Bone marrow (tissue), 2 donors: ENCODE measurements around the gene GRM2.

ENCODE experiments used
- DNase-seq, 2 donors: peaks; one replicate each; lab custom pipeline; 2025; lab: John Stamatoyannopoulos, UW

Gene GRM2

DNA sequence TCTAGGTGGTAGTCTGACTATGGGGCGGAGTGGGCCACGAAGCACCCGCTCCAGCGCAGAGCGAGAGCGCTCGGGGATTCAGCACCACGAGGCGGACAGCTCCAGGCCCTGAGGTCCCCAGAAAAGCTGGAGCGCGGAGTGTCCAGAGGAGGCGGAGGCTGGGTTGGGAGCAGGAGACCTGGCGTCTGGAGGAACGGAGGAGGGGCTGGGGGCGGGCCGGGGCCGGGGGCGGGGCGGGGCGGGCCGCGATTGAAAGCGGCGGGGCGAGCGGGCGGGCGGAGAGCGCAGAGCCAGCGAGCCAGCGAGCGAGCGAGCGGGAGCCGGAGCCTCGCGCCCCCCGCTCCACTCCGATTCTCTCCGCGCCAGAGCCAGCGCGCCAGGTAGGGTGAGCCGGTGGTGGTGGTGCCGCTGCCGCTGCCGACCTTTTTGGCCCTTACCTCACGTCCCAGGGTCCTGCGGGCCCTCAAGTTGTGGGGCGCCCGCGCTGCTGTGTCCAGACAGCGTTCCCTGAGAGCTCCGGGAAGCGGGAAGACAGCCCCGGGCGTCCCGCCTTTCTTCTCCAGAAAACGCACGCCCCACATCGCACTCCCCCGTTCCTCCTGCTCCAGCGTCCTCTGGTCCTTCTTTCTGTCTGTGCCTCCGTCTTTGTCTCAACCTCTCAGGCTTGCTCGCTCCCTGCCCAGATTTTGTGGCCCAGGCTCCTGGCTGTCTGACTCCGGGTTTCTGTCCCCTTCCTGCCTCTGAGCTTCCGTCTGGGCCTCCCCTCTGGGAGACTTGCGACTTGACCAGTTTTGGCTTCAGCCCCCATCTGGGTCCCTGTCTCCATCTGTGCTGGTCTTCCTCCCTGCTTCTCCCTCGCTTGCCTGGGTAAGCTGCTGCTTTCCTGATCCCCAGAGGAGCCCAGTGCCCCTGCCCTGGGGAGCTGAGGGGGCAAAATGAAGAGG, at the start of gene GRM2:
GRM2 (plus strand) TSS at position 281 of the 944 bp plus-strand sequence. CDS start 1,916 bp downstream, outside the sequence.
- no peak for DNase-seq

DNA sequence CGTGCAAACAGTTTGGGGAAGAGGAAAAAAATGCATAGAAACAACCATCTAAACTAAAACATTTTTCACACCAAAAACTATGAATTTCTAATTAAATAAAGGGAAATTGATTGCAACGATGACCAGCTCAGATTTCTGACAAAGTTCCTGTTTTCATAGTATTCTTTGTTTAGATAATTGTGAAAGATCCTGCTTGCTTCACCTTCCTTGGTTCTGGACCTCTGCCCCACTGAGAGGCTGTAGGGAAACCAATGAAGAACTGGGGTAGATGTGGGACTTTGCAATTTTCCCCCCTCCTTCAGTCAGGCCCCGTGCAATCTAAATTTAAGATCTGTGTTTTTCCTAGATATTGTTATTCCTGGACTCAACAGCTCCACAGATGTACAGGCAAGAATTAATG, 49.6 kb upstream of the GRM2 start:
- no peak for DNase-seq

DNA sequence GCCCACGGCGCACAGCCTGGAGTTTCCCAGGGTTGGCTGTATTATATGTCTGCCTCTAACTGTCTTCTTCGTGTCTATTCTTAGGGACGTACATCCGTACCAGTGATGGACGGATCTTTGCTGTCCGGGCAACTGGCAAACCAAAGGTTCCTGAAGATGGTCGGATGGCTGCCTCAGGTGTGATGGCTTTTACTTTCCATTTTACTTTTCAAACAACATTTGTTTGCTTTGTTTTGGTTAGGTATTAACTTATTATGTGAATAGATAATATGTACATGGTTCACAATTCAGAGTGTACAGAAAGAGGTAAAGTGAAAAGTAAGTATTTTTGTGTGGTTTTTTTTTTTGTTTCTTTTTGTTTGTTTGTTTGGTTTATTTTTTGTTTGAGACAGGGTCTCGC, 46.9 kb upstream of the GRM2 start:
- no peak for DNase-seq

DNA sequence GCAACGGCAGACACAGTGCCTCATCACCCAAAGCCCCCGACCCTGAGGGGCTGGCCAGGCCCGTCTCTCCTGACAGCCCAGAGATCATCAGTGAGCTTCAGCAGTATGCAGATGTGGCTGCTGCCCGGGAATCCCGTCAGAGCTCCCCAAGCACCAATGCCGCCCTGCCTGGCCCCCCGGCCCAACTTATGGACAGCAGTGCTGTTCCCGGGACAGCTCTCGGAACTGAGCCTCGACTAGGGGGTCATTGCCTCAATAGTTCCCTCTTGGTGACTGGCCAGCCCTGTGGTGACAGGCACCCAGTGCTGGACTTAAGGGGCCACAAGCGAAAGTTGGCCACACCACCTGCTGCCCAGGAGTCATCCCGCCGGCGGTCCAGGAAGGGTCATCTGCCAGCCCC, 44.4 kb upstream of the GRM2 start:
- DNase-seq, result no peak

DNA sequence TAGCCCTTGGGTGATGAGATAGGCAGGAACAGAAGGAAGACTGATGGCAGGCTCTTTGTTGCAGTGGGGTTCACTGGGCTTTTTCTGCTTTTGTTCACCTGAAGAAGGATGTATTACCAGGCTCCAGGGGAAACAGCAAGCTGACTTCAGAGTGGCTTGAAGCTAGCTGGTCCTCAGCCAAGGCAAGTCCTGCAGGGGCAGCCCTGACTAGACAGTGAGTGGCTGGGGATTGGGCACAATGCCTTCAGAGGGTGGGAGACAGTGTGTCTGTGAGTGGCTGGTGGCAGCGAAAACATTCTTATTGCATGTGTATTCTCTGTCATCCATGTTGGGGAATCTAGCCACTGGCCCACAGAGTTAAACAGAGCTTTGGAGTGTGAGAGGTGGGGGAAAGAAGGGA, 38.1 kb upstream of the GRM2 start:
- DNase-seq, result no peak

DNA sequence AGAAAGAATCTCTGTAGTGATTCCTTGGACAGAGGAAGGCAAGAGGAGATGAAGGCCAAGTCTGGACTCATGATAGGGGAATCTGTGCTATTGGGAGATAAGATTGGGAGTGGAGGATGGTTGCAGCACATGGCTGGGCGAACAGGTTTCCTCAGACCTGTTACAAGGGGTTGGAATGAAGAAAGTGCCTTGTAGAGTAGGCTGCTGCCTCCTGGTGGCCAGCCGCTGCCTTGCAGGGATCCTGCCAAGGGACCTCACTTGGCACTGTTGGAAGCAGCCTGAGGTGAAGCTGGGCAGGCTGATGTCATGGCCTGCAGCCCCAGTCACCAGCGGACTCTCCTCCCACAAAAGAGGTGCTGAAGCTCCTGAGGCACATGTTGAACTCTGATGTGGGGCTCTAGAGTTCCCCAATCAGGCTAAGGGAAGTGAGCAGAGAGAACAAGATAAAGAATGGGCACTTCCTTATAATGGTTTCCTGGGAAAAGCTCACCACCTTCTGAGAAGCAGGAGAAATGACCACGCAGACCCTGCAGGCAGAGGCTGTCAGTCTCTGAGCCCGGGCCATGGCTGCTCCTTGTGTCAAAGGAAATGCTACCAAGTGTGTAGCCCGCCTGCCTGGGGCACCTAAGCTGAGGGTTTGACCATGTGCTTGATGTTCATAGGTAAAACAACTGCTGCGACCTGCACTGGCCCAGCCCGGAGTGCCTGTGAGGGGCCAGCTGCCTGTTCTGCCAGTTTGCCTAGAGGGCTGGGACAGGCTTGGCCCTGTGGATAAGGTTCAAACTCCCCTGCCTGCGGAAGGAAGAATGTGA, 37.4 kb upstream of the GRM2 start:
- DNase-seq, result peak; percentile 52 to 61

DNA sequence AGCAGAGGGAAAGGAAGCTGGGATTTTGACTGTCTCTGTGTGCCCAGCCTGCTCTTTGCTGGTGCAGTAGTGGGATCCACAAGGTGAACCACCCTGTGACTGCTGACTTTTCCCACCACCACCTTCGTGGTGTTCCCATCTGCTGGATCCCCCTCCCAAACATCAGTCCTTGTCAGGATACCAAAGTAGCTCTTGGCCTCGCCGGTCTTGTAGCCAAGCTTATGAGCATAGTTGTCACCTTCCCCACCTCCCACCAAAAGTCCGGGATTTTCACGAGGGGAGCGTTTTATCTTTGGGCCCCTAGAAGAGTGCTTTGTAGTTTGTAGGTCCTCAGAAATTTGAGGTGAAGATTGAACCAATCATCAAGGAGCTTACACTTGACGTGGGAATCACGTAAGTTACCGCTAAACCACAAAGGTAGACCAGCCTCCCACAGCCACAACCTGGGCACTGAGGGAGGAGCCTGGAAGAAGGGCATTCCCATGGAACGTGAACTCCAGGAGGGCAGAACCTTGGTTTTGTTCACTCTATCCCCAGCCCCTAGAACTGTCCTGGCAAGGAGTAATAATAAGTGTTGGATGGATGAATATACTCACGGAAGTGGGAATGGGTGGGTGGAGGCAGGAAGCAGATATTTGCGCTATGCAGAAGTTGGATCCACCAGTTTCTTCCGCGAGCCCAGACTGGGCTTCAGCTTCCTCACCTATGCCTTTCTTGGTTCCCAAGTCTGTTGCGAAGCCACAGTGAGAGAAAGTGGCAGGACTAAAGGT, 36.6 kb upstream of the GRM2 start:
- DNase-seq, result no peak

DNA sequence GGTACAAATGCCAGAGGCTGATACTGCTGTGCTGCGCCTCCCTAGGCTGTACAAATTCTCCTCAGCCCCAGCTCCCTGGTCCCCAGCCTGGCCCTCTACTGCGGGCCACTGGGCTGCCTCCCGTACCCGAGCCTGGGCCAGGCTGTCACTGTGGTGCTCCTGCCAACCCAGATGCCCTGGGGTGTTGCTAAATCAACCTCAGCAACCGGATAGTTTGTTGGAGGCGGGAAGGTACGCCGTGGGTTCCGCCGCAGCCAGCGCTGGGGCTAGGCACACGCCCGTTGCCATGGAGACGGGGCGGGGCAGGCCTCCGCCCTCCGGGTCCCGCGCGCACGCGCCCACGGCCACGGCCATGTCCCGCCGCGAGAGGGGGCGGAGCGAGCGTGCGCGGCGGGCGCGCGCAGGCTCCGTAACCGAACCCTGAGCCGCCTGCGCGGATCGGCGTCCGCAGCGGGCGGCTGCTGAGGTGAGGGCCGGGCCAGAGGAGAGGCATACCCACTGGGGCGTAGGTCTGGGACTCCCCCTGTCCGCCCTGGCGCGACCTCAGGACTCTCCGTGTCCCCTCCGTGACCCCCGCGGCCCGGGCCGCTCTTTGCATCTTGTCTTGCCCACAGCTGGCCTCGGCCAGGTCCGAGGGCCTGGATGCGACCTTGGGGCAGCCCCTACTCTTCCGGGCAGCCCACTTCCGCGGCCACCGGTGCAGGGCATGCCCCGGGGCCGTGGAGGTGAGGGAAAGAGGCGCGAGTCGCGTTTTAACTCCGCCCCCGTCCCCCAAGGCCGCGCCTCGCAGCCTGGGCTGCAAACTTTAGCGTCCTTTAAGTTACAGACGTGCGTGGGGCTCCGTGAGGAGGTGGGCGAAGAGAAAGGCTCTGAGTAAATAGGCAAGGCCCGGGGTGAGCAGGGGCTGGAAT, 35.8 kb upstream of the GRM2 start, which contains the start of gene TEX264:
TEX264 (plus strand) TSS at position 430 of the 911 bp plus-strand sequence. CDS start 3,053 bp downstream, outside the sequence.
- DNase-seq, result peak; percentile 53 to 69

DNA sequence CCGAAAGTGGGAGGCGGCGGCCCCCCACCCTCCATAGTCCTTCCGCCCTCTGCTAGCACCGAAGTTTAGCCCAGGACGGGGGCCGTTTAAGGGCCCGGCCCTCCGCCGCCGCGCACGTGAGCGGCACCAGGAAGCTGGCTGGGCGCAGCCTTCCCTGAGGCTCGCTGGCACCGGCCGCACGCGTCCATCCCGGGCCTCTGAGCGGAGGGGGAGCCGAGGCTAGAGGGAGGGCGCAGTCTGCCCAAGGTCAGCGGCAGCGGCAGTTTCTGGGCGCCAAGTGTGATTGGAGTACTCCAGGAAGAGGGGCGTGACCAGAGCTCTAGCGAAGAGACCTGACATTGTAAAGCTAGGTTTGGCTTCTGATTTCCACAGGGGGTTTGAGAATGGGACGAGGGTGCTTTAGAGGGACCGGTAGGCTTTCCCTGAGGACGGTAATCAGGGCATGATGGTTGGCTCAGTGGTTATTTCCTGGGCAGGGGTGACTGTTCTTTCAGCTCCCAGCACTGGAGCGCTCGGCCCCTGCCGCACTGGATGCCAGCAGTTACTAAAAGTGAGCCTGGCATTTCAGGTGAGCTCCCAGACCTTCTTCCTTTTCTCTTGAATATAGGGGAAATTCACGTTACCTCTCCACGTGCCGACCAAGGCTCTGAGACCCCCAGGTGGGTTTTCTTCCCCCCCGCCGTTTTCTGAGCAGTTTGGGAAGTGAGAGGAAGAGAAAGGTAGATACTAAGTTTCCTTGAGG, 35.0 kb upstream of the GRM2 start:
- DNase-seq, result peak in 1 of 2 donors; percentile 57

DNA sequence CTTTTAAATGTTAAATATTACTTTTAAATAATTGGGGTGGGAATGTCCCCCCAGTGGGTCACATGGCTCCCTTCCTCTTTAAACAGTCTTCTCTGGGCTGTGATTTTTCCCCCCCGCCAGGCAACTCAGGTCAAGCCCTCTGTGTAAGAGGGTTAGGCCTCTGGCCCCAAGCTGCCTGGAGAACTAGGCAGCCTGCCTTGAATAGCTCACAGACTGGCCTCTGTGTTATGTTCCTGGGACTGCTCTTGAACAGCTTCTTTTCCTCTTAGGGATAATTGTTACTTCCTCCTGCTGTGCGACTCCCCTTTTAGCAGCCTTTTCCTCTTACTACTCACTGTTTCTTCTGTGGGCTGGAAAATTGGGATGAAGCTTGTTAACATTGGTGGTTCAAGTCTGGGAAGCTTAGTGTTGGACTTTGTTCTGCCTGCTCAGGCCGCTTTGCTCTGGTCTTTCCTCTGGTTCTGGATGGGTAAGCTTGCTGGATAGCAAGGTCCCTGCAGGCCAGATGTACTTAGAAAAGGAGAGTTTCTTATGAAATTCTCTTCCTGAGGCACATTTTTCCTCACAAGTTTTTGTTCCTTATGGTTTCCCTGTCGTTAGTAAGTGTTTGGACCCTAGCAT, 33.6 kb upstream of the GRM2 start:
- DNase-seq, result no peak

DNA sequence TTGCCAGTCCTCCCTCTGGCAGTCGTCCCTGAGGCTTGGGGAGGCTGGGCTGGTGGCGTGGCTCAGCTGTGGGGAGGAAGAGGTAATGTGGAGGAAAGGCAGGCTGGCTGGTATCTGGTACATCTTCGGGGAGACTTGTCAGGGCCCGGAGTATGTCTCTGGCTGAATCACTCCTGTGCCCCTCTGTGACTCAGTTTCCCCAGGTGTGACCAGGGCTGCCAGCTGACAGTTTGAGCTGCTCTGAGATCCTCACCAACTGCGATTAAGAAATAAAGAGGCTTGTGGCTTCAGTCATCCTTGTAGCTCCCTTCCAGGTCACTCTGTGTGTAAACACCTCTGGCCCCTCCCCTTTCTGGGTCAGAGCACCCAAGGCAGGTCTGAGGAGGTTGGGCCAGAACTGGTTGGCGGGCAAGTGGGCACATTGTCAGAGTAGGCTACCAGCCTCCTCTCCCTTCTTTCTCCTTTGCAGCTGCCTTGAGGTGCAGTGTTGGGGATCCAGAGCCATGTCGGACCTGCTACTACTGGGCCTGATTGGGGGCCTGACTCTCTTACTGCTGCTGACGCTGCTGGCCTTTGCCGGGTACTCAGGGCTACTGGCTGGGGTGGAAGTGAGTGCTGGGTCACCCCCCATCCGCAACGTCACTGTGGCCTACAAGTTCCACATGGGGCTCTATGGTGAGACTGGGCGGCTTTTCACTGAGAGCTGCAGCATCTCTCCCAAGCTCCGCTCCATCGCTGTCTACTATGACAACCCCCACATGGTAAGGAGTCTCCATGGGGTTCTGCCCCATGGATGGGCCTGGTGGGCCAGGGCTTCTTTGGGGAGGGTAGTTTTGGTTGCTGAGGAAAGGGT, 32.8 kb upstream of the GRM2 start:
- no peak for DNase-seq

DNA sequence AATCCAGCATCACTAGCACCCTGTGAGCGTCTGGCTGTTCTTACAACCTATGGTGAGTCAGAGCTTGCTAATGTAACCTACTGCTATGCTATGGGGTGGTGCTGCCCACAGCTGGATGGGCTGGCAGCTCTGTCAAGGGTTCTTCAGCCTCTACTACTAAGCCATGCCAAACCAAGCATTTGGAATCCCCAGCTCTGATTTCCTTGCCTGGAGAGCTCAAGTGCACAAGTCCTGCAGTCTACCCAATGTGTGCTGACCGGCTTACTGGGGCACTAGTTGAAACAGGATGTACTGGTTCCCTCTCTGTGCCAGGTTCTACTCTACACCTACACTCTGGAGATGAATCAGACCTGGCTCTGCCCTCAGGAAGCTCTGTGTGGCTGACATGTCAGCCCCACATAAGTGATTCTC, 31.7 kb upstream of the GRM2 start:
- DNase-seq, result no peak

DNA sequence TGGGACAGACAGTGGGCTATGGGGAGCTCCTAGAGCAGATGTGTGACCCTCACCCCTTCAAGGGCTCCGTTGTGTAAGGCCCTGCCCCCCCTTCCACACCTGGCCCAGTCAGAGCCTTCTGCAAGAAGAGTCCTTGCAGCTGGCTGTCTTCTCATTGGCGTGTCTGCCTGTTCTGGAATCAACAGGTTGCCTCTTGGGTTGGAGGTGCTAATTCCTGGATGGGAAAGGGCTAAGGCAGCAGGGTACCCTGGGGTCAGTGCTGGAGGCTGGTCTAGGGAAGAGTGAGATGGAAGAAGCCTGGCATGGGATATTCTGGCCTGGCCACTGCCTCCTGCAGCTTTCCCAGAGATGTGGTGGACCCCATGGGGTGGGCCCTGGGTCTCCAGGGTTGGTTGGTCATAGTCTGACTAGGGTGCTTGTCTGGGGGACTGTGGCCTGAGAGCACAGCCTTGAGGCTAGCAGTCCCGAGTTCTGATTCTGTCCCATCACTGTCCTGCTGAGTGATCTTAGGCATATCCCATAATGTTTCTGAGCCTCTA, 30.7 kb upstream of the GRM2 start:
- no peak for DNase-seq

DNA sequence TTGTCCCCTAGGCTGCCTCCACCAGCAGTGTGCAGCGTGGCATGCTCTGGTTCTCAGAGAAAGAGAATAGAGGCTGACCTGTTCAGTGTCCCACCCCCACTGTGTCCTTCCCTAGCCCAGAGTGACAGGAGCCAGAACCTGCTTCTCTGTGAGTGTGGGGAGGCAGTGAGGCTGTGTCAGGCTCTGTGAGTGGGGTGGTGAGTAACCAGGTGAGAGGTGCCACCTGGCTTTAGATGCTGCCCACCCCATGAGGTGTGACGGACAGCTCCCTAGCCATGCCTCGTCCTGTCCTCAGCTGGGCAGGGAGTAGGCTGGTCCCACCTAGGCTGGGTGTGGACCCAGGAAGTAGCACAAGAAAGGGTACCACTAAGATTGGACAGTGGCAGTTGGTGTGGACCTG, 29.5 kb upstream of the GRM2 start:
- no peak for DNase-seq

DNA sequence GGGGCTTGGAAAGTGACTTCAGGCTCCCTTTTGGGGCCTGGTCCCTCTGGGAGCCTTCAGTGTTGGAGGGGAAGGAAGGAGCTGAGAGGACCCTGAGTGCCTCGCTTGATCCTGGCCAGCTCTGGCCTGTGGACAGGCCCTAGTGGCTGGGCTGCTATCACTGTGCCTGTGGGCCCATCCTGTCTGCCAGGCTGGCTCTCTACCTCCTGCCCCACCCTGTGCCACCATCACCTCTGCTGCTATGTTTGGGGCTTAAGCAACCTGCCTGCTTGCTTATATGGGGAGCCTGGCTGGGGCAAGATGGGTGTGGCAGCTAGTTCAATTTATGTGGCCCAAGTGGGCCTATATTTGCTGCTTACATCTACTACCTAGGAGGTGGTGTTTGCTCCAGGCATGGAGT, 28.7 kb upstream of the GRM2 start:
- DNase-seq, result no peak

DNA sequence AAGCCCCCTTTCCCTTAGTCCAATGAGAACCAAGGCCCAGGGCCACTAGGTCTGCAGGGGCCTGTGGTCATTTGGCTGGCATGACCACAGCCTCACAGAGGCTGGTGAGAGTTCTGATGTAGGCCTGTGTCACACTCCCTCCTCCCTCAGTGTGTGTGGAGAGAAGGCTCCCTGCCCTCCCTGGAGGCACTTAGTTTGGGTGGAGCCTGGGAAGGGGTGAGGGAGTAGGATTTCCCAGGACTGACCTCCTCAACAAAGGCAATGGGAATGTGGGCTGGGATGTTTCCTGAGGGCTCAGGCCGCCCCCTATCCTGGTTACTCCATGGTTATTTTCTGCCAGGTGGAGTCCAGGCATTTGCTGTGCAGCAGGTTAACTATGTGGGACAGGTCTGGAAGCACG, 28.2 kb upstream of the GRM2 start:
- no peak for DNase-seq

DNA sequence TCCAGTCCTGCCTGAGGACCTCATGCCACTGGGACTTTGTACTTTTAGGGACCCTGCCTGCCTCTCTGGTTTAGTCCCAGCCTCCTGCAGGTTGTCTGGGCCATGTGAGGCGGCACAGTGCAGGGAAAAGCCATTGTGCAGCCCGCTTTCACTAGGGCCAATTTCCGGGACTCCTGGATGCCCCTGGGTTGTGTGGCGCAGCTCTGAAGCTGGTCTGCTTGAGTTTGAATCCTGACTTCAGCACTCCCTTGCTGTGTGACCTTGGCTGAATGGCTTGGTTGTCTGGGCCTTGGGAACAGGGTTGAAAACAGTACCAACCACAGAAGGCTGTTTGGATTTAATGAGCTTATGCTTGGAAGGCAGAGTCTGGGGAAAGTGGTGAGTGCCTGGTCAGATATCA, 27.6 kb upstream of the GRM2 start:
- DNase-seq, result no peak

DNA sequence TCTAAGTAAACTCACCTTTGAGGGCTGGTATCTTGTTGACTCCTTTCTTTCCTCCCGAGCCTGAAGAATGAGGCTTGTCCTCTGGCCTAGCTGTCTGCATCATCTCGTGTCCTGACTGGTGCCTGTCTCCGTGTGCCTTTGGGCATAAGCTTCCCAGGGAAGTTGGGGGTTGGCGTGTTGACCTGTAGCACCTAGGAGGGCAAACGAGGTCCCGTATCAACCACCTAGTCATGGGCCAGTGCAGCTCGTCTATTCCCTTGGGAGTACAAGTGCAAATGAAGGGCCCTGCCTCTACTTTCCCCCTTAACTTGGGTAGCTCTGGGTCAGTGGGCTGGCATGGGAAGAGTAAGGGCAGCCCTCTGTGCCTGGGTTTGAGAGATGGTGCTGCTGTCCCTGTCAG, 27.1 kb upstream of the GRM2 start:
- DNase-seq, result no peak

DNA sequence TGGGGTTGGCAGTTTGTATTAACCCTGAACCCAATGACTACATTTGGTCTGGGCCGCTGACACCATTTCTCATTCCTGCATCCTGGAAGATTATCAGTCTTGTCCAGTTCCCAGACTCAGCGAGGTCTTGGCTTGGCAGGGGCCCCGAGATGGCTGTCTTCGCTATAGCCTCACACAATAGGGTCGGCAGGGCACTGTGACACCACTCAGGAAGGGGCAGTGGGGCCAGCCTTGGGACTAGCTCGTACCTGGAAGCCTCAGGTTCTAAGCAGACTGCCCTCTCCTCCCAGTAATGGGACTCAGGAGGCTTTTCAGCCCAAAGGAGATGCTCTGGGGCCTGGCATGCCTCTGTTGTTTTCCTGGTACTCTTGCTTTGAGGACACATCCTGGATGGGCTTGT, 26.7 kb upstream of the GRM2 start:
- DNase-seq, result no peak
